NCI-H2171 treated with DMSO at 0.1 percent for 48 hours (cell line): ENCODE data around the gene SEPTIN8.

Source experiments
- DNase-seq: peaks from one replicate; lab custom pipeline; 2025; lab: John Stamatoyannopoulos, UW

The SEPTIN8 gene

GRCh38 chr5:132780577-132780976 is 3.5 kb upstream of the SEPTIN8 start:
- DNase-seq: no peak

- no peak for DNase-seq
Measured at GRCh38 chr5:132779961-132780360, 2.9 kb upstream of the SEPTIN8 start.

GRCh38 chr5:132778856-132779255 is 1.8 kb upstream of the SEPTIN8 start:
- DNase-seq: no peak

GRCh38 chr5:132778129-132778528 is 1.1 kb upstream of the SEPTIN8 start:
- DNase-seq: no peak

- no peak for DNase-seq
Measured at GRCh38 chr5:132776938-132777208, 166 bp downstream of the SEPTIN8 start.

GRCh38 chr5:132776131-132776937 is 705 bp downstream of the SEPTIN8 start:
- DNase-seq: peak; percentile 18

- no peak for DNase-seq
Measured at GRCh38 chr5:132775476-132775961, 1.5 kb downstream of the SEPTIN8 start.

GRCh38 chr5:132774896-132775295 is 2.1 kb downstream of the SEPTIN8 start:
- DNase-seq: no peak

GRCh38 chr5:132774406-132774805 is 2.6 kb downstream of the SEPTIN8 start:
- DNase-seq: no peak

GRCh38 chr5:132773601-132774355 is 3.3 kb downstream of the SEPTIN8 start:
- peak; percentile 79 for DNase-seq

GRCh38 chr5:132773114-132773513 is 3.9 kb downstream of the SEPTIN8 start:
- DNase-seq: peak; percentile 12

GRCh38 chr5:132772291-132773070 is 4.6 kb downstream of the SEPTIN8 start:
- DNase-seq: no peak

- DNase-seq: no peak
Measured at GRCh38 chr5:132771503-132771998, 5.5 kb downstream of the SEPTIN8 start.

- no peak for DNase-seq
Measured at GRCh38 chr5:132770476-132771159, 6.4 kb downstream of the SEPTIN8 start.

GRCh38 chr5:132768485-132768868 is 8.6 kb downstream of the SEPTIN8 start:
- no peak for DNase-seq

GRCh38 chr5:132767150-132767549 is 9.9 kb downstream of the SEPTIN8 start:
- DNase-seq: no peak

- DNase-seq: no peak
Measured at GRCh38 chr5:132766806-132767055, 10.3 kb downstream of the SEPTIN8 start.

GRCh38 chr5:132766020-132766805 is 10.8 kb downstream of the SEPTIN8 start:
- DNase-seq: no peak

- DNase-seq: no peak
Measured at GRCh38 chr5:132765311-132766019, 11.6 kb downstream of the SEPTIN8 start.

- DNase-seq: no peak
Measured at GRCh38 chr5:132764671-132765238, 12.3 kb downstream of the SEPTIN8 start.
